Psoas muscle (tissue), 8 donors: ENCODE results near the gene PAK5. TPM values are rescaled to one million over a fixed set of nuclear protein-coding genes. Genes with fewer than 3 reads are reported as not detected.
"Not testable (repeated sequence)": the region's sequence is repeated elsewhere in the genome, so short reads cannot be mapped to it uniquely, and the experiment has no call there.

Experiments used
- ATAC-seq, 4 donors: fragments of 200-7000 bp; cut with Tn5 transposase; one replicate each; pipeline ENCODE4 v1.9.1; 2020; ENCODE audit warnings: moderate library complexity in 3 of 4, mild to moderate bottlenecking in 2 of 4
- DNase-seq, 2 donors: peaks; one replicate each; pipeline ENCODE4 v3.0.0-alpha.2; 2020
- H3K27ac ChIP-seq: fragments of 200-600 bp; one replicate; pipeline ENCODE4 v1.8.0; 2022
- H3K27me3 ChIP-seq, 3 donors: fragments of 200-600 bp in 1 of 3; one replicate each; pipeline versions ENCODE4 v1.6.1 to v1.8.0; 2013 to 2022; ENCODE audit warnings: low read length in 2 of 3, mild to moderate bottlenecking in 2 of 3, moderate library complexity in 1 of 3; ENCODE audit not compliant: insufficient read depth in 3 of 3
- H3K36me3 ChIP-seq, 2 donors: fragments of 200-600 bp in 1 of 2; one replicate each; pipeline versions ENCODE4 v1.6.1 to v1.8.0; 2013 to 2022; ENCODE audit warnings: low read depth in 1 of 2, mild to moderate bottlenecking in 1 of 2, moderate library complexity in 1 of 2; ENCODE audit not compliant: insufficient read depth in 1 of 2
- H3K4me1 ChIP-seq: fragments of 200-600 bp; one replicate; pipeline ENCODE4 v1.8.0; 2022
- H3K4me3 ChIP-seq: fragments of 200-600 bp; one replicate; pipeline ENCODE4 v1.8.0; 2022; ENCODE audit warnings: mild to moderate bottlenecking
- H3K9me3 ChIP-seq: fragments of 200-600 bp; one replicate; pipeline ENCODE4 v1.8.0; 2022
- WGBS, 3 donors: extraction: QIAGEN DNeasy Blood & Tissue Kit; methylation state at CpG; one replicate each; pipeline versions ENCODE4 v1.1.6 to v1.1.7; 2013; 5-methylcytosine and 5-hydroxymethylcytosine counted together
- intact Hi-C, 2 donors: fragments of 100-400 bp; cut with DNase I; formaldehyde crosslinking; loops; one replicate each; pipeline versions ENCODE4 v1.11.0 to v1.14.2; 2022
- polyA plus RNA-seq, 3 donors: library from polyadenylated mRNA; stranded (reverse); fragments of 200-250 nt; gene quantifications; one replicate each; pipeline ENCODE4 v1.2.3, GENCODE V29; 2013
- total RNA-seq, 4 donors: library from RNA; stranded (reverse); fragmentation: NEBNext Ultra II Directional in 2 of 4; extraction: Animal tissue kit (Norgen Biotek cat#: 25700) in 2 of 4; gene quantifications; one replicate each; pipeline versions ENCODE4 v1.2.1 to v1.2.4, GENCODE V29; 2021 to 2023
- TF ChIP-seq, protein P1 (sequence below): fragments of 200-600 bp; IDR thresholded peaks from one replicate; pipeline ENCODE4 v1.8.0; 2022; ENCODE audit warnings: antibody characterized with exemption
- donor health status: healthy with polysubstance abuse.
- donor health status: DM: no; HTN: no; CAD: no; lungs with moderate emphysema.
- donor health status: Bipolar disorder and iron deficiency.
- donor health status: healthy.
- donor health status: DM: yes; HTN: yes; CAD: no.
- donor health status: DM: no; HTN: no; CAD: no.
- donor health status: DM: no; HTN: no; CAD: no.
- donor health status: DM: yes; HTN: yes; CAD: no.

PAK5 gene
- total and polyA plus RNA-seq, 7 donors = 0.01 TPM; not detected in 6

DNA sequence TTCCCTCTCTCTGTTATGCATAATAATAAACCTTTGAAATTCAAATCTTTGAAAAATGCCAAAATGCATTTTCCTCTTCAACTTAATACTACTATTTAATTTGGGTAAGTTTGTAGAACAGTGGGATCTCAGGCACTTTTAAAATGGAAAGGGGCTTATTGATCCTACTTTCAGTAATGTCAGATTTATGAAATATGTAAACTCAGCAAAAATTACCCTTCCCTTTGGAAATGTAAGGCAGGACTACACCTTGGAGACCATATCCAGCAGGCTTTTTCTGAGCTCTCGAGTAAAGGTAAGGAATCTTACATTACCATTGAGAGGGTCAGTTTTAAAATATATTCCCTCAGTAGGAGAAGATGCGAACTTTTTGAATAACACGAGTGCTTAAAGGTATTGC lies 175.5 kb downstream of the PAK5 start:
- no peak for ATAC-seq
- Histone ChIP-seq H3K27ac (no peak overlapping the region), H3K27me3 (no peaks in the 10 kb centered on the region), H3K4me3 (no peak overlapping the region), H3K36me3 (no peaks in the 10 kb centered on the region), H3K4me1 (no peaks in the 10 kb centered on the region), H3K9me3 (no peaks in the 10 kb centered on the region)
- intact Hi-C loops = no loop called here
- WGBS, 3 donors = 73 to 77% (median 75%) methylated on average over 3 of the region's 3 CpGs
- TF ChIP-seq, protein P1, sequence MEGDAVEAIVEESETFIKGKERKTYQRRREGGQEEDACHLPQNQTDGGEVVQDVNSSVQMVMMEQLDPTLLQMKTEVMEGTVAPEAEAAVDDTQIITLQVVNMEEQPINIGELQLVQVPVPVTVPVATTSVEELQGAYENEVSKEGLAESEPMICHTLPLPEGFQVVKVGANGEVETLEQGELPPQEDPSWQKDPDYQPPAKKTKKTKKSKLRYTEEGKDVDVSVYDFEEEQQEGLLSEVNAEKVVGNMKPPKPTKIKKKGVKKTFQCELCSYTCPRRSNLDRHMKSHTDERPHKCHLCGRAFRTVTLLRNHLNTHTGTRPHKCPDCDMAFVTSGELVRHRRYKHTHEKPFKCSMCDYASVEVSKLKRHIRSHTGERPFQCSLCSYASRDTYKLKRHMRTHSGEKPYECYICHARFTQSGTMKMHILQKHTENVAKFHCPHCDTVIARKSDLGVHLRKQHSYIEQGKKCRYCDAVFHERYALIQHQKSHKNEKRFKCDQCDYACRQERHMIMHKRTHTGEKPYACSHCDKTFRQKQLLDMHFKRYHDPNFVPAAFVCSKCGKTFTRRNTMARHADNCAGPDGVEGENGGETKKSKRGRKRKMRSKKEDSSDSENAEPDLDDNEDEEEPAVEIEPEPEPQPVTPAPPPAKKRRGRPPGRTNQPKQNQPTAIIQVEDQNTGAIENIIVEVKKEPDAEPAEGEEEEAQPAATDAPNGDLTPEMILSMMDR = no peak
- no peak for DNase-seq

GRCh38 chr20:9660236-9660868 lies 178.5 kb downstream of the PAK5 start:
- peaks cover 0 to 2% (median 0%) of the 10 kb centered on the region in 3 donors for H3K27me3 ChIP-seq
- ATAC-seq (no peak), DNase-seq (no peak)
- TF ChIP-seq, protein P1 = no peak
- 38 to 53% (median 47%) methylated on average over 8 of the region's 8 CpGs for WGBS, 3 donors
- no peaks in the 10 kb centered on the region for H3K4me1 ChIP-seq
- H3K4me3 ChIP-seq = no peak overlapping the region
- no peak overlapping the region for H3K27ac ChIP-seq
- H3K36me3 ChIP-seq = no peaks in the 10 kb centered on the region
- H3K9me3 ChIP-seq = no peaks in the 10 kb centered on the region
- intact Hi-C loops = no loop called here

GRCh38 chr20:9647741-9648140 lies 191.1 kb downstream of the PAK5 start:
- ATAC-seq = no peak
- DNase-seq = no peak
- Histone ChIP-seq H3K36me3 (no peaks in the 10 kb centered on the region), H3K27ac (no peak overlapping the region), H3K27me3 (no peaks in the 10 kb centered on the region), H3K9me3 (no peaks in the 10 kb centered on the region), H3K4me1 (no peaks in the 10 kb centered on the region), H3K4me3 (no peak overlapping the region)
- intact Hi-C loops = no loop called here
- WGBS, 3 donors = 75 to 86% (median 80%) methylated on average over 2 of the region's 2 CpGs
- TF ChIP-seq, protein P1 = no peak

DNA sequence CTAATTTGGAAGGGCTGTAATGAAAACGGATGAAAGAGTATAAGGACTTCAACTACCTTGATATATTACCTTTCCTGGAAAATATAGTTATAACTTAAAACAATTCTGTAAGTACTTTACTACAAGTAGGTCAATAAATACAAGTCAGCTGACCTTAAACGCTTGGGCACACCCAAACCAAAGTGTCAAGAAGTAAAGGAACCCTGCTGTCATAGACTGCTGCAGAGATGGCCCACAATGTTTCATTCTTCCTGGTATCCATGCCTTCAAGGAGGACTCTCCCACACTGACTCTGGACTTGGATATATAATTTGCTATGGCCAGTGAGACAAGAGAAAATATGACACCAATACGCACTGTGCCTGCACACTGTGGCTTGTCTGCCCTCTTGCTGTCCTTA lies 192.5 kb downstream of the PAK5 start:
- no peaks in the 10 kb centered on the region for H3K36me3 ChIP-seq
- no peak overlapping the region for H3K4me3 ChIP-seq
- intact Hi-C loops = no loop called here
- H3K27ac ChIP-seq = no peak overlapping the region
- TF ChIP-seq, protein P1 = no peak
- no peaks in the 10 kb centered on the region for H3K27me3 ChIP-seq
- DNase-seq (no peak), ATAC-seq (no peak)
- no peaks in the 10 kb centered on the region for H3K9me3 ChIP-seq
- no peaks in the 10 kb centered on the region for H3K4me1 ChIP-seq
- WGBS, 3 donors = 77 to 78% (median 77%) methylated on average over 3 of the region's 3 CpGs

GRCh38 chr20:9642882-9643281 lies 196.0 kb downstream of the PAK5 start:
- Histone ChIP-seq H3K4me1 (no peaks in the 10 kb centered on the region), H3K9me3 (no peaks in the 10 kb centered on the region), H3K27me3 (no peaks in the 10 kb centered on the region), H3K27ac (no peak overlapping the region), H3K4me3 (no peak overlapping the region), H3K36me3 (no peaks in the 10 kb centered on the region)
- no peak for ATAC-seq
- TF ChIP-seq, protein P1 = no peak
- intact Hi-C loops = no loop called here
- DNase-seq = no peak

DNA sequence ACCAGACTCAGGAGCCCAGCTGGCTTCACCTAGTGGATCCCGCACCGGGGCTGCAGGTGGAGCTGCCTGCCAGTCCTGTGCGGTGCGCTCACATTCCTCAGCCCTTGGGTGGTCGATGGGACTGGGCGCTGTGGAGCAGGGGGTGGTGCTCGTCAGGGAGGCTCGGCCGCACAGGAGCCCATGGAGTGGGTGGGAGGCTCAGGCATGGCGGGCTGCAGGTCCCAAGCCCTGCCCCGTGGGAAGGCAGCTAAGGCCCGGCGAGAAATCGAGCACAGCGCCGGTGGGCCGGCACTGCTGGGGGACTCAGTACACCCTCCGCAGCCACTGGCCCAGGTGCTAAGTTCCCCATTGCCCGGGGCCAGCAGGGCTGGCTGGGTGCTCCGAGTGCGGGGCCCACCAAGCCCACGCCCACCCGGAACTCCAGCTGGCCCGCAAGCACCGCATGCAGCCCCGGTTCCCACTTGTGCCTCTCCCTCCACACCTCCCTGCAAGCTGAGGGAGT lies 197.3 kb downstream of the PAK5 start:
- WGBS, 3 donors = 94 to 96% (median 94%) methylated on average over 10 to 24 of the region's 26 CpGs
- H3K4me1 ChIP-seq, DNase-seq, H3K27me3 ChIP-seq, H3K36me3 ChIP-seq, intact Hi-C loops, H3K27ac ChIP-seq, H3K4me3 ChIP-seq, ATAC-seq, H3K9me3 ChIP-seq: not testable (repeated sequence)
